Activated CD8-positive, alpha-beta memory T cell treated with anti-CD3 and anti-CD28 coated beads for 24 hours (primary cell): Measurements from ENCODE around the gene PLK3.
"Not testable (repeated sequence)": the region's sequence is repeated elsewhere in the genome, so short reads cannot be mapped to it uniquely, and the experiment has no call there.

Experiments used
- DNase-seq: peaks from one replicate; pipeline ENCODE4 v3.0.0-alpha.2; 2020

PLK3 gene

DNA sequence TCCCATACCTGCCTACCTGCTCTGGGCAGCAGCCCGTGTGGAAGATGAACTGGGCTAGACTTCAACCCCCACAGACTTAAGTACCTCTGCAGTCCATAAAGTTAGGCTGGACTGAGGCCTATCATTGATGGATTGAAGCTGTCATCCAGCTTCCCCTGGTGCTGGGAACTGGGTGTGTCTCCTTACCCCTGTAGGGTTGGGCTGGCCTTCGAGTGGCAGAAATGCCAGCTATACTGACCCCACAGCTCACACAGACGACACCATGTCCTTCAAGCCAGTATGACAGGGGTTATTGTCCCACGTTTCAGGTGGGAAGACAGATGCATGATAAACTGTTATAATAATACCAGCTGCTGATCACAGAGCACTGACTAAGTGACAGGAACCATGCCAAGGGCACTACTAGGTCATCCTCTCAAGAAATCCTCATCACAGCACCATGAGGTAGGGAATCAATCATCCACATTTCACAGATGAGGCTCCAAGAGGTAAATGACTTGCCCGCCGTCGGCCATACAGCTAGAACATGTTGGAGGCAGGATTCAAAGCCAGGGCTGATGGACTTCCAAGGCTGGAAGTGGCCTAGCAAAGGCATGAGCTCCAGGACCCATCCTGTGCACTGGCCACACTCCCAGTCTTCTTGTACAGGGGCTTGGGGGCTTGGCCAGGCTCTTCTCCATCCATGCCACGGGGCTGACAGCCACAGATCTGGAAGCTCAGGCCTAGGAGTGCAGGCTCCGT lies 11.9 kb upstream of the PLK3 start, which contains the start of gene BEST4:
BEST4 (minus strand) TSS at position 51 of the 741 bp plus-strand sequence. CDS start 465 bp downstream, outside the sequence.
- no peak for DNase-seq

DNA sequence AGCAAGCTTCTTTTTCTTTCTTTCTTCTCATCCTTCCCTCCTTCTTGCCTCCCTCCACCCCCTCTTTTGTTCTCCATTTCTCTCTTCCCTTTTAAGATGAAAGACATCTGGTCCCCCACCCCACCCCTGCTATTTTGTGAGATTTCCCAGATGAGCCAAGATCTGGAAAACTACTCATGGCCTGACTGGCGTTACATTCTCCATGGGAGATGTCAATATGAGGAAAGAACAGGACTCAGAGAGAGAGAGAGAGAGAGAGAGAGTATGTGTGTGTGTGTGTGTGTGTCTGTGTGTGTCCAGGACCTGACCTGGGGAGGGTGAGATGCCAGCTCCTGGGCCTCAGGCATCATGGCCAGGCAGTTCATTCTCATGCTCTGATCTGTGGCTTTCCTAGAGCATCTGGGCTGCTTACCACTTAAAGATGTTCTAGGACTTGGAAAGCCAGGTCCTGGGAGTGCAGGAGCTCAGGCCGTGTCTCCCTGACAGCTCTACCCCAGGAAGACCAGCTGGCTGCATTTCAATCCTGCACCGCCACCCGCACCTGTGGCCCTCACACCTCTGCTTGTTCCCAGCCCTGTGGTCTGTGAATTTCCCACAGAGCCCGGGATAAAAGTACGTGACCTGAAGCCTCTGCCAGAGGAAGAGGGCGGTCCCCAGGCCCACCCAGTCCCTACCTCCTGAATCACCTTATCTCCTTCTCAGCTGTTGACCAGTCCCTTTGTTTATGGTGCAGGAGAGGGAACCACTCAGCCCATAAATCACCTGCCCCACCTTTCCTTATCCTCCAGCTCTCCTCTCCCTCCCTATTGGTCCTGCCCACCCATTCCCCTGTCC lies 9.0 kb upstream of the PLK3 start:
- DNase-seq, result no peak

DNA sequence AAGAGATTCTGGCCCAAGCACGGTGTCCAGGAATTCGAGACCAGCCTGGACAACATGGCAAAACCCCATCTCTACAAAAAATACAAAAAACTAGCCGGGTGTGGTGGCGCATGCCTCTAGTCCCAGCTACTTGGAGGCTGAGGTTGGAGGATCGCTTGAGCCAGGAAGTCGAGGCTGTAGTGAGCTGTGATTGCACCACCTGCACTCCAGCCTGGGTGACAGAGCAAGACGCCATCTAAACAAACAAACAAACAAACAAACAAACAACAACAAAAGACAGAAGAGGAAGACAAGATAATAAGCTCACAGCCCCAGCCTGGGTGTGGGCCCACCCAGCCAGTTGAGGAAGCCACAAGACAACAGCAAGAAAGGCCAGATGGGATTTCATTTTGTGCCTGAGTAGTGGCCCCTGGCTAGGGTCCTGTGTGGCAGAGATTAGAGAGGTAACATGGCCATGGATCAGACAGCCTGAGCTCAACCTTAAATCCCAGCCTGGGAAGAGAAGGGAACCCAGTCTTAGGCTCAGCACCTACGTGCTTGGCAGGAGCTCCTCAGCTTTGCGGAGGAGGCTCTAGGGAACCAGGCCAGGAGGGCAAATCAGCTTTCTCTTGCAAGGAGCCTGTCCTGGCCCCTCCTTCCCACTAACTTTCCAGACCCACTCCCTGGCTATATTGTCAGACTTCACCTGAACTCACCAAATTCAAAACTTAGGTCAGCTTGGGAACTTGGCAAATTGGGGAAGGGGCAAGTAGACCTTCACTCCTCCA lies 7.3 kb upstream of the PLK3 start:
- no peak for DNase-seq

DNA sequence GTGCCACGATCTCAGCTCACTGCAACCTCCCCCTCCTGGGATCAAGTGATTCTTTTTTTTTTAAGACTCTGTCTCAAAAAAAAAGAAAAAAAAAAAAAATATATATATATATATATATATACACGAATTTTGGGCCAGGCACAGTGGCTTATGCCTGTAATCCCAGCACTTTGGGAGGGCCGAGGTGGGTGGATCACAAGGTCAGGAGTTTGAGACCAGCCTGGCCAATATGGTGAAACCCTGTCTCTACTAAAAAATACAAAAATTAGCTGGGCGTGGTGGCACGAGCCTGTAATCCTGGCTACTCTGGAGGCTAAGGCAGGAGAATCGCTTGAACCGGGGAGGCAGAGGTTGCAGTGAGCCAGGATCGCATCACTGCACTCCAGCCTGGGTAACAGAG lies 2.3 kb upstream of the PLK3 start:
- DNase-seq, result not testable (repeated sequence)

DNA sequence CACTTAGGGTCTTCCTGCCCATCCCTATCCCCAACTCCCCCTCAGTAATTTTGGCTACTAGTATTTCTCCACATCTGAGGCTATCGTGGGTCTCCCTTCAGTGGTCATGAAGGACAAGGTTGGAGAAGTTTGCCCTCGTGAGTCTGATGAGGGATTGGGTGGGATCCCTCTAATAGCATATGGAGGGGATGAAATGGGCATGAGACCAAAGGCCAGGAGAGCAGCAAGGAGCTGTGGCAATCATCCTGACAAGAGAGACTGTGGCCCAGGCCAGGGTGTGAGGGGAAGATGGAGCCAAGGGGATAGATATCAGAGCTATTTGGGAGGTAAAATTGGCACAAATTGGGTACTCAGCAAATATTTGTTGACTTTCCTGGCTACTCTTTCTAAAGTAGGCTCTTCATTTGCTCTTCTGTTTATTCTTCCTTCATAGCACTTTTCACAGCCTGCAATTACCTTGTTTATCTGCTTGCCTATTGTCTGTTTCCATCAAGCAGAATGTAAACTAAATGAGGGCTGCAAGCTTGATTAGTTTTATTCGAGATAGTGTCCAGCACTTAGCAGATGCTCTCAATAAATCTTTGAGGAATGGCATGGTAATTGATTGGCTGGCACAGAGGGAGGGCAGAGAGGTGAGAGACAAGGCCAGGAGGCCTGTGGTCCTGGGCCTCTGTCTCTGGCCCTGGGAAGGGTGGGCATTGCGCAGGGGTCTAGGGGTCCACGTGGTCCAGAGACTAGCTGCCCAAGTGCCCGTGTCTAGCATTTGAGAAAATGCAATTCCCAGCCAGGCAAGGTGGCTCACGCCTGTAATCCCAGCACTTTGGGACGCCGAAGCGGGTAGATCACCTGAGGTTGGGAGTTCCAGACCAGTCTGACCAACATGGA lies 1.5 kb upstream of the PLK3 start:
- no peak for DNase-seq

DNA sequence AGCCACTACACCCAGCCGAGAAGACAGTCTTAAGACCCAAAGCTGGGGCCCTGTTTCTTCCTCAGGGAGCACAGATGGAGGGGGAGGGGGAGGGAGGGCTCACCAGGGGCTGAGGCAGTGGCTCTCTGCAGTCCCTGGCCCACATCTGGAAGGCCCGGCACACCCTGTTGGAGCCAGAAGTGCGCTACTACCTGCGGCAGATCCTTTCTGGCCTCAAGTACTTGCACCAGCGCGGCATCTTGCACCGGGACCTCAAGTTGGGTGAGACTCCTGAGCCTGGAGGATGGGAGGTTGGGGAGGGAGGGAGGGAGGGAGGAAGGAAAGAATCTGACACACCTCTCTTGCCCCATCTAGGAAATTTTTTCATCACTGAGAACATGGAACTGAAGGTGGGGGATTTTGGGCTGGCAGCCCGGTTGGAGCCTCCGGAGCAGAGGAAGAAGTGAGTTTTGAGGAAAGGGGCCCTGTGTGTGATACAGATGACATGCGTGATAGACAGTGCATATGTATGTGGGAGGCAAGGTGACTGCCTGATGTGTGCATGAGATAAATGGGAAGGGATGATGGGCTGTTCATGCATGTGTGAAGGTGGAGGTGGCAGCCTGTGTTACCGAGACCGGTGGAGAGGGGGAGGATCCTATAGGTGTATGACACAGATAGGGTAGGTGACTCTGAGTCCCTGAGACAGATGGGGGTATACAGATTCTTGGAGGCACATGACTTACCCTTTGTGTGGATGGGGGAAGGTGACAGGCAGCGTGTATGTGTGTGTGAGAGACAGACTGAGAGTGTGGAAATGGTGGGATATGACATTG lies 1.5 kb downstream of the PLK3 start:
- peak; percentile 72 for DNase-seq

DNA sequence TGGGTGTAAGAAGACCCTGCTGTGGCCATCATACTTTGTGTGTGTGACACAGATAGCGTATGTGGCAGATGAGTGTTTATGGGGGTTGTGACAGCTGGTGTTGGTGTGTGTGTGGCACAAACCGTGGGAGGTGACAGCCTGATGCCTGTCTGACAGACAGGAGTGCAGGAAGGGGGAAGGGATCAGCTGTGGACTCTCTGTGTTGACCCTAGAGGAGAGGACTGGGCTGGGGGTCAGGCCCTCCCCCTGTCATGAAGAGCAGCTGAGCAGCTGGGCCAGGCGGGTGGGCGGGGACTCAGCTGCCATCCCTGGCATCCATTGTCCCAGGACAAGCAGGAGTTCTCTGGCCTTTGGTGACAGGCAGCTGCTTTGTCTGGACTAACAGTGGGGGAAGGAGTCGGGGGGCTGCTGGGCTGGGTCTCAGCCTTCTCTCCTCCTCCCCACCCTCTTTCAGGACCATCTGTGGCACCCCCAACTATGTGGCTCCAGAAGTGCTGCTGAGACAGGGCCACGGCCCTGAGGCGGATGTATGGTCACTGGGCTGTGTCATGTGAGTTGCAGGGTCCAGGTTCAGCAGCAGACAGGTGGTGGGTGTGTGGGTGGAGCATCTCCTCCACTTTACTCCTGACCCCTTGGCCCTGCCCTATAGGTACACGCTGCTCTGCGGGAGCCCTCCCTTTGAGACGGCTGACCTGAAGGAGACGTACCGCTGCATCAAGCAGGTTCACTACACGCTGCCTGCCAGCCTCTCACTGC lies 2.3 kb downstream of the PLK3 start:
- no peak for DNase-seq

DNA sequence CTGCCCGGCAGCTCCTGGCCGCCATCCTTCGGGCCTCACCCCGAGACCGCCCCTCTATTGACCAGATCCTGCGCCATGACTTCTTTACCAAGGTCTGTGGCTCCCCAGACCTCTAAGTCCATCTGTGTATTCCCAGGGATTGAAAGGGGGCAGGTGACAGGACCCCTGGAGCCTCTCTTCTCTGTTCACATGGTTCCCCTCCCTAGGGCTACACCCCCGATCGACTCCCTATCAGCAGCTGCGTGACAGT lies 2.8 kb downstream of the PLK3 start:
- DNase-seq, result no peak

DNA sequence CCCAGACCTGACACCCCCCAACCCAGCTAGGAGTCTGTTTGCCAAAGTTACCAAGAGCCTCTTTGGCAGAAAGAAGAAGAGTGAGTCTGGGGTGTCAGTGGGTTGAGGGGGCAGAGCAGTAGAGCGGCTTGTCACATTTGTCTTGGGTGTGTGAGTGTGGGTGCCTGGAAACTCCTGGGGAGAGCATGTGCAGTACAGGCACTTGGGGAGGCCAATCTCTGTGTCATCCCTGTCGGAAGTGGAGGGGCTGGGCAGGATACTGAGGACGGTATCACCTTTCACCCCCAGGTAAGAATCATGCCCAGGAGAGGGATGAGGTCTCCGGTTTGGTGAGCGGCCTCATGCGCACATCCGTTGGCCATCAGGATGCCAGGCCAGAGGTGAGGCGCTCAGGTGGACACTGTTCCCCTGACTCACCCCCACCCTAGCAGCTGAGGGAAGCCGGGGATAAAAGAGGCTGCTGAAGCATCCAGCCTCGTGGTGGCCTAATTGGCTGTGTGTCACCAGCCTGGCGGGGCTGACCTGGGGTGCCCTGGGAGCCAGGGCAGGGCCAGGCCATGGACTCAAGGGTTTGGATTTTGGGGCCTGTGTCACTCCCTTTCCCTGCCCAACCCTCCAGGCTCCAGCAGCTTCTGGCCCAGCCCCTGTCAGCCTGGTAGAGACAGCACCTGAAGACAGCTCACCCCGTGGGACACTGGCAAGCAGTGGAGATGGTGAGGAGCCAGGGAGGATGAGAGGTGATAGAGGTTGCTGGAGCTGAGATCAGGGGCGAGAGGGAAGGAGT lies 3.3 kb downstream of the PLK3 start:
- no peak for DNase-seq

DNA sequence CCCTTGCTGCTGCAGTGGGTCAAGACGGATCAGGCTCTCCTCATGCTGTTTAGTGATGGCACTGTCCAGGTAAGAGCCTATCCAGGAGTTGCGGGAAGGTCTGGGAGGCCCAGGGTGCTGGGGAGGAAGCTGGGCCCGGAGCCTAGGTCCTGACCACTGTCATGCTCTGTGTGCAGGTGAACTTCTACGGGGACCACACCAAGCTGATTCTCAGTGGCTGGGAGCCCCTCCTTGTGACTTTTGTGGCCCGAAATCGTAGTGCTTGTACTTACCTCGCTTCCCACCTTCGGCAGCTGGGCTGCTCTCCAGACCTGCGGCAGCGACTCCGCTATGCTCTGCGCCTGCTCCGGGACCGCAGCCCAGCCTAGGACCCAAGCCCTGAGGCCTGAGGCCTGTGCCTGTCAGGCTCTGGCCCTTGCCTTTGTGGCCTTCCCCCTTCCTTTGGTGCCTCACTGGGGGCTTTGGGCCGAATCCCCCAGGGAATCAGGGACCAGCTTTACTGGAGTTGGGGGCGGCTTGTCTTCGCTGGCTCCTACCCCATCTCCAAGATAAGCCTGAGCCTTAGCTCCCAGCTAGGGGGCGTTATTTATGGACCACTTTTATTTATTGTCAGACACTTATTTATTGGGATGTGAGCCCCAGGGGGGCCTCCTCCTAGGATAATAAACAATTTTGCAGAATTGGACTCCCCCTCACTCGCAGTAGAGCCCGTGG lies 5.3 kb downstream of the PLK3 start:
- no peak for DNase-seq

DNA sequence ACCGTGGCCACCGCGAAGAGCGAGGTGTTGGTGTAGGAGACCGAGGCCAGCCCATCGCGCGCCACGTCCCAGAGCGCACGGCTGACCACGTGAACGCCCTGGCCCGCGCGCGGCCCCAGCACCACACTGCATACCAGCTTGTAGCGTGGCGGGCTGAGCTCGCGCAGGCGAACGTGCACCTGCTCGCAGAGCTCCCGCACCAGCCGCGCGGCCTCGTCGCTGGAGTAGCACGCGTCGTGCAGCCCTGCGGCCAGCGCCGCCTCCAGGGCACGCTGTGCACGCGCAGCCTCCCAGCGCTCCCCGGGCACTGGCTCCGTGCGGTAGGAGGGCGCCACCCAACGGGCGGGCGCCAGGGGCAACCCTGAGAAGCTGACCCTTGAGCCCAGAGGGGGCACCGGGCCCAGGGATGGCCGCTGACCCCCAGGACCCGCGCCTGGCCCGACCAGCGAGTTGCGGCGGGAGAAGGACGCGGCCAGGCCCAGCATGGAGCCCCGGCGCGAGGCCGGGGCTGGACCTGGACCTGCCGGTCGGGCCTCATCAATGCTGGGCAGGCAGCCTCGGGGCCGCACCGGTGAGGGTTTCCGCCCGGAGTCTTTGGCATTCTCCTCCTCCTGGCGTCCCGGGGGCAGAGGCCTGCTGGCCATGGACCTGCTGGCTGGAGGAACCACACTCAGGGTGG lies 6.0 kb downstream of the PLK3 start:
- no peak for DNase-seq

DNA sequence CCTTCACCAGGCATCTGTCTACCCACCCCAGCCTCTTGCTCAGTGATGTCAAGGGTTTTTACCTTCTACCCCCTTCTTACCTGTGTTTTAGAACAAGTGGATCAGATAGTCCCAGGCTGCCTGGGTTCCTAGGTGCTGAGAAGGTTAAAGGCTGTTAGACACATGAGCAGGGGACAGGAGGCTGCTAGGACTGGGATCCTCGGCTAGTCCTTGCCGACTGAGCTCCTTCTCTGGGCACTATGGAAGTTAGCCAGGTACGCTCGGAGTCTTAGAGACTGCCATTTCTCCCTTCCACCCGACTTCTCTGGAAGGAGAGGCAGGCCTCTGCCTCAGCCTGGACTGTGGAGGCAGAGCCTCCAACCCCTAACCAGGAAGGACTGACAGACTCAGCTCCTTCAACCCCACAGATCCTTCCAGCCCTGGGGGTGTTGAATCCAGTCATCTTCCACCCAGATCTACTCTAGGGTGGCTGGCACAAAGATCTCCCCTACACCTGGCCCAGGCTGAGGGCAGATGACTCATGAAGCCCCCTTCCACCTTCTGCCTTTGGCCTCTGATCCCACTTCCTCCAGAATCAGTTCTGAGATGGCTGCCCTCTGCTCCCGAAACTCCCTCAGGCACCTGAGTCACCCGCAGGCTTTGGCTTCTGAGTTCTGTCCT lies 6.7 kb downstream of the PLK3 start, which contains the start of gene DYNLT4:
DYNLT4 (minus strand) TSS at position 648 of the 660 bp plus-strand sequence. CDS start 683 bp downstream, outside the sequence.
- no peak for DNase-seq

DNA sequence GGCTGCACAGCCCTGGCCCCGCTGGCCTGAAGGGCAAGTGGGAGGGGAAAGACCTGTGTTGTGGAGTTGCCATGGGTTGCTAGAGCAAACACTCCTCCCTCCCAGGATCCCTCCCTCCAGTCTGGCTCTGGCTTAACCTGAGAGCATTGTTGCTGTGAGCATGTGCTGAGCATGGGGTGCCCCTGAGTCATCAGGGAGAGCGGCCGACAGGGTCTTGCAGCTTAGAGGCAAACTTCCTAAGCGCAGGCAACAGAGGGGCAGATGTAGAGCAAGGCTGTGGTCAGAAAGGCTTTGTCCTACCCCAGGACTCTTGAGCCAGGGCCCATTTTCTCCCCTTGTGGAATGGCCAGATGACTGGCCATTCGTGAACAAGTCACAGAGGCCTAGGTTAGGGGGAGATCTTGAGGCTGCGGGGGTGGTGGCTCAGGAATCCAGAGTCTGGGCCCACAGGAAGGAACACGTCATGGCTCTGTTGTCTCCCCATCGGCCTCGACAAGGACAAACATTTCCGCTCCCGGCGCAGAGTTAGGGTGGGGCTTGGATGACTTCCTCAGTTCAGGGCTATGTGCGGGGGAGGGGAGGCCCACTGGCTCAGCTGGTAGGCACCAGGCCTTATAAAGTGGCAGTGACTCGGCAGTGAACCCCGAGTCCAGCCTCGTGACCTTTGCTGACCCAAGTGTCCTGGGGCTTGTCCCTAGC lies 7.3 kb downstream of the PLK3 start:
- DNase-seq, result peak; percentile 94

DNA sequence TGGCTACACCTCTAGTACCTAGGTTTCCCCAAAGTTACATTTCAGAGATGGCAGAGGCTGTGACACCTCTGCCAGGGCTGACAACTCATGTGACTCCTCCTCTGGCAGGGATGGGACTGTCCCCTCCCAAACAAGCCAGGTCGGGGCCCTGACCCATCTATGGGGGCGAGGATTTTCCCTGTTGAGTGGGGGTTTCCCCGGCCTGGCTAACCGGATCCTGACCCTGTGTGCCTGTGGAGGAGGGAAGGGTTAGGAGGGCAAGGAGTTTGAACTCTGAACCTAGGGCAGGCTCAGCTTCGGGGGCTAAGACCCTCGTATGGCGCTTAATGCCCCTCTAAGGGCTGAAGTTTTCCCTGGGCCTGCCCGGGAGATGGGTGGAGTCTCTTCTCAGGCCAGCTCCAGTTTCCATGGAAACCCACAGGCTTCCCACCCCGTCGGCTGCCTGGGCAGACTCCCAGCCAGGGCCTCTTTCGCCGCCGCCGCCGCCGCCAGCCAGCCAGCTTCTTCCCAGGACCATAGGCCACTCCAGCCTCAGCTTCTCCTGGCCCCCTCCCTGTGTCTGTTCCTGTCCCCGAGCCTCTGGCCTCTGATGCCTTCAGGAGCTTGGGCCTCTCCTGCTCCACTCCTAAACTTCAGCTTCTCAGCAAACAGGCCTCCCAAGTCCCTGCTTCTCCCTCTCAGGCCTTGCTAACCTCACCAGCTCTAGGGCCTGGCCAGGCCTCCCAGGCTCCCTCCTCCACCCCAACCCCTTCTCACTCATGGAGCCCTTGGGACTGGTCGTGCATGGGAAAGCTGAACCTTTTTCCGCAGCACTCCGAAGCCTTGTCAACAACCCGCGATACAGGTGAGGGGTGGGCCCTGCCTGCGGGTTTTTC lies 8.1 kb downstream of the PLK3 start, which contains the start of gene BTBD19:
BTBD19 (plus strand) TSS at position 461 of the 875 bp plus-strand sequence; CDS start at position 759, 298 bp downstream.
- DNase-seq, result peak; percentile 75

DNA sequence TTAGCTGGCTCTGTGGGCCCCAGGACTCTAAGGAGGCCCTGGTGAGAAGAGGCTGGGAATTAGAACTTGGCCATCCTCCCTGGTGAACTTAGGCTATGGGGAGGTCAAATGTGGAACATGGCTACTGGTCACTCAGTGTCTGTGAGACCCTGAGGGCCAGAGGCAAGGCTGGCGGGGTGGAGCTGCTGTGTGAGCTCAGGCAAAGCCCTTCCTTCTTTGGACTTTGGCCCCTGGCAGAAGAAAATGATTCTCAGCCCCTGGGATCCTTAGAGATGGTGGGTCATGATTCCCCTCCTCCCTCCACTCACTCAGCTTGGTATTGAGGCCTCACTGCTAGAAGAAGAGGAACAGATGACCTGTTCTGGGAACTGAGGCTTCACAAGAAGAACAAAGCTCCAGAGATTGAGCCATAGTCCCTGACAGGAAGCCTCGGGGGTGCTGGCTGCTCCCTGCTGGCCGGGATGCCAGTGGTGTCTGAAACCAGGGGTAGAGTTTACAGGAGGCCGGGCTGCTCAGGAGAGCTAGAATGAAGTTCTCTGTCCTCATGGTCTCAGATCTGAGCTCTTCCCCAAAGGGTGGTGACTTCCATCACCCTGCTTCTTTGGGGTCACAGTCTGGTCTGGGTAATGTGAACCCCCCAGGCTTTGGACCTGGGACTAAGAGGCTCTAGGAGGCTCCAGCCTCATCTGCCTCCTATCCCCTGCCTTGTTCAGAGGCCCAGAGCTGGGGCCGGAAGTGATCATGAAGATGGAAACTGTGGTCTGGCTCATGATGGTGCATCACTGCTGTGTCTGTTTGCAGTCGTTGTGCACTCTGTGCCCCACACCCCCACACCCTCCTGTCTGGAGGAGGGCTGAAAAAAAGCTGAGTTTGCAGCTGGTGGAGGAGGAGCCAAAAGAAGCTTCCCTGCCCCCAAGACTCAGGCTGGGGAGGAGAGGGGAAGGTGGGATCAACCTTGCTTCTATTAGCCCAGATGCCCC lies 9.1 kb downstream of the PLK3 start:
- peak; percentile 90 for DNase-seq
